Thyroid gland (tissue), 4 donors: ENCODE data around the gene GATD1. TPM values are rescaled to one million over a fixed set of nuclear protein-coding genes. Genes with fewer than 3 reads are reported as not detected.

Source experiments
- DNase-seq, 2 donors: peaks; one replicate each; pipeline ENCODE4 v3.0.0-alpha.2; 2019
- H3K27ac ChIP-seq, 3 donors: fragments of 200-600 bp; sonication (generic); 1 replicate in 2 of 3; 2 replicates in 1 of 3; pipeline ENCODE4 v1.5.1; 2016 to 2019; ENCODE audit warnings: mild to moderate bottlenecking in 1 of 3, moderate library complexity in 1 of 3
- H3K27me3 ChIP-seq: fragments of 200-600 bp; sonication (generic); one replicate; pipeline ENCODE4 v1.5.1; 2019
- H3K36me3 ChIP-seq, 2 donors: fragments of 200-600 bp; sonication (generic); one replicate each; pipeline ENCODE4 v1.5.1; 2016 to 2019
- H3K4me1 ChIP-seq, 2 donors: fragments of 200-600 bp; sonication (generic); one replicate each; pipeline ENCODE4 v1.5.1; 2017 to 2019
- H3K4me3 ChIP-seq, 3 donors: fragments of 200-600 bp; sonication (generic); replicated peaks in 1 of 3; 1 replicate in 2 of 3; 2 replicates in 1 of 3; pipeline ENCODE4 v1.5.1; 2016; ENCODE audit warnings: mild to moderate bottlenecking in 1 of 3
- H3K9me3 ChIP-seq: fragments of 200-600 bp; sonication (generic); one replicate; pipeline ENCODE4 v1.5.1; 2017
- CTCF ChIP-seq, 6 experiments: fragments of 200-600 bp in 3 of 6; fragments of 450-650 bp in 3 of 6; sonication (generic) in 3 of 6; IDR thresholded peaks; one replicate each; pipeline ENCODE4 v1.5.1; 2016 to 2019; ENCODE audit warnings: antibody characterized with exemption in 6 of 6, mild to moderate bottlenecking in 2 of 6, inconsistent platforms in 1 of 6, moderate library complexity in 1 of 6
- POLR2A ChIP-seq, 2 donors: fragments of 450-650 bp; IDR thresholded peaks; one replicate each; pipeline ENCODE4 v1.6.1; 2017; ENCODE audit warnings: antibody characterized with exemption in 2 of 2, mild to moderate bottlenecking in 2 of 2, moderate library complexity in 1 of 2
- WGBS, 2 donors: methylation state at CpG; one replicate each; pipeline ENCODE4 v1.1.5; 2017; 5-methylcytosine and 5-hydroxymethylcytosine counted together
- intact Hi-C: fragments of 100-400 bp; cut with DNase I; formaldehyde crosslinking; loops from one replicate; pipeline ENCODE4 v1.15.1; 2023
- total RNA-seq, 4 donors: library from RNA; depleted of rRNA; stranded (reverse); fragments of >200 nt; gene quantifications; one replicate each; pipeline ENCODE4 v1.2.3, GENCODE V29; 2016

Gene GATD1
- total RNA-seq, 4 donors from 2014 or later, result 27.4 to 47.6 (median 35.5) TPM

GRCh38 chr11:772429-773390 lies 4.6 kb downstream of the GATD1 start:
- WGBS, 2 donors, result 80 to 87% methylated on average over 2 to 7 of the region's 34 CpGs
- DNase-seq, result no peak
- no peak overlapping the region for H3K27ac ChIP-seq

GRCh38 chr11:771617-772204 lies 5.6 kb downstream of the GATD1 start:
- peaks cover 6 to 7% of the 10 kb centered on the region in 2 donors for H3K4me1 ChIP-seq
- no peaks in the 10 kb centered on the region for H3K9me3 ChIP-seq
- 81 to 85% methylated on average over 7 to 11 of the region's 15 CpGs for WGBS, 2 donors
- no peak for DNase-seq
- H3K27ac ChIP-seq, result no peak overlapping the region
- TF ChIP-seq POLR2A (IDR thresholded peaks at IDR 0.05) (no peak), CTCF (IDR thresholded peaks at IDR 0.05) (no peak)
- no peak overlapping the region for H3K4me3 ChIP-seq
- H3K36me3 ChIP-seq, result peaks cover 15 to 17% of the 10 kb centered on the region in 2 donors
- intact Hi-C loops, result no loop called here
- H3K27me3 ChIP-seq, result no peaks in the 10 kb centered on the region

More at GRCh38 chr11:772429-773390, 4.6 kb downstream of the GATD1 start:
- no peak for TF ChIP-seq CTCF (IDR thresholded peaks at IDR 0.05)
- TF ChIP-seq POLR2A (IDR thresholded peaks at IDR 0.05), result no peak
- no peak overlapping the region for H3K4me3 ChIP-seq
- peaks cover 15 to 17% of the 10 kb centered on the region in 2 donors for H3K36me3 ChIP-seq
- H3K9me3 ChIP-seq, result no peaks in the 10 kb centered on the region
- intact Hi-C loops, result no loop called here
- H3K4me1 ChIP-seq, result peaks cover 6 to 7% of the 10 kb centered on the region in 2 donors
- H3K27me3 ChIP-seq, result no peaks in the 10 kb centered on the region

GRCh38 chr11:770642-771616 lies 6.4 kb downstream of the GATD1 start:
- no peak for TF ChIP-seq POLR2A (IDR thresholded peaks at IDR 0.05)
- no peak for TF ChIP-seq CTCF (IDR thresholded peaks at IDR 0.05)
- Histone ChIP-seq H3K4me3 (no peak overlapping the region), H3K36me3 (peaks cover 17 to 19% of the 10 kb centered on the region in 2 donors), H3K4me1 (peaks cover 0 to under 1% of the 10 kb centered on the region in 2 donors), H3K27ac (no peak overlapping the region), H3K9me3 (no peaks in the 10 kb centered on the region), H3K27me3 (no peaks in the 10 kb centered on the region)
- 93 to 100% methylated on average over 1 to 24 of the region's 32 CpGs for WGBS, 2 donors
- intact Hi-C loops, result no loop called here
- DNase-seq, result no peak

- Histone ChIP-seq H3K27me3 (no peaks in the 10 kb centered on the region), H3K36me3 (peaks cover 17 to 27% of the 10 kb centered on the region in 2 donors), H3K4me1 (no peaks in the 10 kb centered on the region), H3K9me3 (no peaks in the 10 kb centered on the region), H3K27ac (no peak overlapping the region), H3K4me3 (no peak overlapping the region)
- no peak for TF ChIP-seq CTCF (IDR thresholded peaks at IDR 0.05)
- TF ChIP-seq POLR2A (IDR thresholded peaks at IDR 0.05), result no peak
- 85 to 94% methylated on average over 18 of the region's 23 CpGs for WGBS, 2 donors
- intact Hi-C loops, result no loop called here
- DNase-seq, result no peak
Measured at GRCh38 chr11:769887-770641, 7.2 kb downstream of the GATD1 start.
